Uterus (tissue), 2 donors: ENCODE results near the gene MAPK11.

Experiments
- CTCF ChIP-seq, 4 experiments: fragments of 200-600 bp in 2 of 4; fragments of 450-650 bp in 2 of 4; sonication (generic) in 2 of 4; IDR thresholded peaks; one replicate each; pipeline ENCODE4 v1.5.1; 2016 to 2019; ENCODE audit warnings: antibody characterized with exemption in 4 of 4, mild to moderate bottlenecking in 2 of 4, moderate library complexity in 1 of 4
- POLR2A ChIP-seq, 2 donors: fragments of 450-650 bp; IDR thresholded peaks; one replicate each; pipeline ENCODE4 v1.6.1; 2016; ENCODE audit warnings: antibody characterized with exemption in 2 of 2, mild to moderate bottlenecking in 1 of 2, moderate library complexity in 1 of 2

DNA sequence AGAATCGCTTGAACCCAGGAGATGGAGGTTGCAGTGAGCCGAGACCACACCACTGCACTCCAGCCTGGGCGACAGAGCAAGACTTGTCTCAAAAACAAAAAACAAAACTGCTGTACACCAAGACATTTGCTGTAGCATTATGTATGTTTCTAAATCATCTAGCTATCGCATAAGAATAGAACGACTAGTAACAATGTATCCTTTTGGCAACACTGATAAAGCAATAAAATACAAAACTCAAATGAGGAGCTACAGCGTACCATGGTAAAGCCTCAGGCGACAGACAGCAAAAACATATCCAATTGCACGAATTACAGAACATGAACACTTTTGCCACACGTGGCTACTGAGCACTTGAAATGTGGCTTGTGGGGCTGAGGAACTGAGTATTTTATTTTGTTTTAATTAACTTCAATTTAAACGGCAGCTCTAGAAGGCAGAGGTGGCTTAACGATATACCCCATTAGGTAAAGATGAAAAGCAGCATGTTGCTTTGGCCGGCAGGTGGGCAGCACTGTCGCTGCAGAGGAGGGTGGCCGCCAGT, 27.7 kb downstream of the MAPK11 start:
- TF ChIP-seq CTCF (IDR thresholded peaks at IDR 0.05): no peak
- no peak for TF ChIP-seq POLR2A (IDR thresholded peaks at IDR 0.05)
